Endothelial cell of umbilical vein (primary cell): ENCODE measurements around the gene ZMIZ1. TPM values are rescaled to one million over a fixed set of nuclear protein-coding genes. Genes with fewer than 3 reads are reported as not detected.

Experiments
- BruUV-seq: library from RNA; stranded (reverse); fragments of 400-500 nt; replicated peaks from 2 replicates; lab custom pipeline; 2021; lab: Mats Ljungman, UMichigan
- CTCF ChIA-PET: fragments of 300-600, 350-600 bp; sonication (Branson Sonifier 250); formaldehyde crosslinking; loops from one replicate; lab custom pipeline; 2021; ENCODE audit warnings: antibody characterized with exemption, inconsistent platforms; lab: Charles Lee
- POLR2A ChIA-PET: fragments of 300-600, 350-600 bp; sonication (Branson Sonifier 250); formaldehyde crosslinking; loops from one replicate; lab custom pipeline; 2021; ENCODE audit warnings: antibody characterized with exemption, inconsistent platforms; lab: Charles Lee
- DNase-seq: peaks from one replicate; pipeline ENCODE4 v3.0.0-alpha.2; 2011; ENCODE audit warnings: low read depth, low spot score
- FAIRE-seq: peaks from 2 replicates; lab custom pipeline; 2011; peaks lifted over from hg19 to GRCh38; lab: Jason Lieb, UNC
- H2AFZ ChIP-seq: 2 replicates; pipeline ENCODE4 v1.6.0; 2012; ENCODE audit warnings: low read depth, low read length, control low read depth, inconsistent platforms
- H3K27ac ChIP-seq: 2 replicates; pipeline ENCODE4 v1.5.1; 2011; ENCODE audit warnings: low read depth, mild to moderate bottlenecking, control low read depth, low read length, moderate library complexity; ENCODE audit not compliant: insufficient read depth
- H3K27me3 ChIP-seq, 2 experiments: 2 replicates each; pipeline versions ENCODE4 v1.6.0 to v1.6.1; 2011; ENCODE audit warnings: low read length in 2 of 2, mixed read lengths in 1 of 2; ENCODE audit not compliant: control insufficient read depth in 2 of 2, insufficient read depth in 2 of 2
- H3K36me3 ChIP-seq, 2 experiments: 2 replicates in 1 of 2; 3 replicates in 1 of 2; pipeline ENCODE4 v1.5.1; 2011; ENCODE audit warnings: low read length in 2 of 2, mild to moderate bottlenecking in 1 of 2, moderate library complexity in 1 of 2; ENCODE audit not compliant: control insufficient read depth in 2 of 2, insufficient read depth in 2 of 2; ENCODE audit errors: extremely low read depth in 1 of 2
- H3K4me1 ChIP-seq: 3 replicates; pipeline ENCODE4 v1.5.1; 2011; ENCODE audit warnings: mild to moderate bottlenecking, low read length; ENCODE audit not compliant: control insufficient read depth, insufficient read depth; ENCODE audit errors: extremely low read depth
- H3K4me2 ChIP-seq: 2 replicates; pipeline ENCODE4 v1.6.1; 2011; ENCODE audit warnings: low read length, control low read depth, mixed read lengths; ENCODE audit not compliant: insufficient read depth
- H3K4me3 ChIP-seq, 3 experiments: fragments of 200-600 bp in 1 of 3; sonication (generic), shearing (Covaris generic) in 1 of 3; replicated peaks in 1 of 3; 2 replicates each; pipeline ENCODE4 v1.5.1; 2011 to 2016; ENCODE audit warnings: control low read depth in 3 of 3, low read length in 3 of 3, mild to moderate bottlenecking in 2 of 3, inconsistent platforms in 1 of 3, low read depth in 1 of 3, moderate library complexity in 1 of 3; ENCODE audit not compliant: insufficient read depth in 1 of 3
- H3K79me2 ChIP-seq: 2 replicates; pipeline ENCODE4 v1.6.0; 2012; ENCODE audit warnings: low read length, inconsistent platforms; ENCODE audit not compliant: control insufficient read depth, insufficient read depth
- H3K9ac ChIP-seq: replicated peaks from 2 replicates; pipeline ENCODE3; 2011; ENCODE audit warnings: low read length, control low read depth; ENCODE audit not compliant: insufficient read depth; ENCODE audit errors: extremely low read depth
- H3K9me1 ChIP-seq: replicated peaks from 3 replicates; pipeline ENCODE4 v1.6.0; 2011; ENCODE audit warnings: mild to moderate bottlenecking, low read length; ENCODE audit not compliant: control insufficient read depth, insufficient read depth; ENCODE audit errors: extremely low read depth
- H3K9me3 ChIP-seq: replicated peaks from 2 replicates; pipeline ENCODE4 v1.5.1; 2012; ENCODE audit warnings: low read length, inconsistent platforms; ENCODE audit not compliant: control insufficient read depth, insufficient read depth
- H4K20me1 ChIP-seq: replicated peaks from 2 replicates; pipeline ENCODE3; 2011; ENCODE audit warnings: mild to moderate bottlenecking, low read length; ENCODE audit not compliant: control insufficient read depth, insufficient read depth; ENCODE audit errors: extremely low read depth
- CTCF ChIP-seq, 2 donors: IDR thresholded peaks; 1 replicate in 1 of 2; 2 replicates in 1 of 2; pipeline ENCODE4 v1.5.1; 2011; ENCODE audit warnings: low read length in 2 of 2, mild to moderate bottlenecking in 2 of 2, moderate library complexity in 2 of 2, control low read depth in 1 of 2, inconsistent platforms in 1 of 2, low read depth in 1 of 2; ENCODE audit not compliant: insufficient read depth in 1 of 2; ENCODE audit errors: extremely low read depth in 1 of 2
- EZH2 ChIP-seq: IDR thresholded peaks from 2 replicates; pipeline ENCODE4 v1.6.1; 2012; ENCODE audit warnings: borderline replicate concordance, low read depth, mild to moderate bottlenecking, moderate library complexity, low read length, inconsistent platforms; ENCODE audit not compliant: severe bottlenecking
- FOS ChIP-seq: IDR thresholded peaks from 2 replicates; pipeline ENCODE4 v1.6.1; 2011; ENCODE audit warnings: mild to moderate bottlenecking, low read length, moderate library complexity, borderline replicate concordance; ENCODE audit not compliant: insufficient read depth
- GATA2 ChIP-seq: IDR thresholded peaks from 2 replicates; pipeline ENCODE4 v1.7.0; 2011; ENCODE audit warnings: low read depth, mild to moderate bottlenecking, moderate library complexity, mixed read lengths, low read length; ENCODE audit not compliant: insufficient read length, insufficient read depth
- MAX ChIP-seq: IDR thresholded peaks from 2 replicates; pipeline ENCODE4 v1.6.1; 2011; ENCODE audit not compliant: insufficient read depth, insufficient read length
- POLR2A ChIP-seq: IDR thresholded peaks from 2 replicates; pipeline ENCODE4 v1.6.1; 2012; ENCODE audit warnings: low read depth, mild to moderate bottlenecking, control low read depth, low read length
- POLR2AphosphoS5 ChIP-seq: IDR thresholded peaks from 2 replicates; pipeline ENCODE4 v1.6.1; 2012; ENCODE audit warnings: low read depth, mild to moderate bottlenecking, control low read depth, low read length, moderate library complexity; ENCODE audit not compliant: insufficient read depth
- dilution Hi-C: fragments of 300-500 bp; cut with MboI; formaldehyde crosslinking; loops from one replicate; pipeline ENCODE4 v1.15.0; 2019; ENCODE audit warnings: low sequenced_read_pairs; ENCODE audit not compliant: extremely low pct_ligation_motif_present
- intact Hi-C: fragments of 100-400 bp; cut with micrococcal nuclease; formaldehyde crosslinking; loops from one replicate; pipeline ENCODE4 v1.10.0; 2022
- polyA plus RNA-seq, 4 experiments: library from polyadenylated mRNA; depleted of rRNA in 3 of 4; stranded (reverse) in 3 of 4; unstranded in 1 of 4; fragments of >200 nt; gene quantifications; 2 replicates each; pipeline versions ENCODE4 v1.2.1 to v1.2.3, GENCODE V29; 2011 to 2012; ENCODE audit warnings: missing spikeins in 1 of 4
- total RNA-seq: library from RNA; stranded (reverse); gene quantifications from 2 replicates; pipeline ENCODE4 v1.2.3, GENCODE V29; 2021

Gene ZMIZ1
- total and polyA plus RNA-seq, 2 donors (not counting 3 experiments of a cell fraction or from before 2014, with no cell fraction given) = 12.5 to 46.7 TPM

GRCh38 chr10:79020015-79020491, 48.7 kb upstream of the ZMIZ1 start:
- Histone ChIP-seq H3K4me3 (no peak overlapping the region), H3K9me1 (no peaks in the 10 kb centered on the region), H4K20me1 (no peaks in the 10 kb centered on the region), H3K9ac (no peak overlapping the region), H3K27me3 (no peaks in the 10 kb centered on the region), H3K36me3 (no peaks in the 10 kb centered on the region), H3K9me3 (no peaks in the 10 kb centered on the region), H3K27ac (no peak overlapping the region), H2AFZ (no peak overlapping the region), H3K4me2 (no peak overlapping the region), H3K79me2 (no peaks in the 10 kb centered on the region), H3K4me1 (no peaks in the 10 kb centered on the region)
- POLR2A ChIA-PET = no interaction called here
- dilution Hi-C loops = no loop called here
- intact Hi-C loops = no loop called here
- DNase-seq (no peak), FAIRE-seq (no peak)
- CTCF ChIA-PET = no interaction called here
- no TSS peak for BruUV-seq
- TF ChIP-seq CTCF (IDR thresholded peaks at IDR 0.05; ENCODE audit: extremely low read depth in 1 of 2, insufficient read depth in 1 of 2, low read depth in 1 of 2, low read length in 2 of 2) = no peak
- TF ChIP-seq FOS = no peak
- no peak for TF ChIP-seq EZH2
- TF ChIP-seq POLR2A = no peak
- no peak for TF ChIP-seq POLR2AphosphoS5
- no peak for TF ChIP-seq GATA2
- no peak for TF ChIP-seq MAX
